Sigmoid colon (tissue), 4 donors: ENCODE data around the gene OTOA.

Source experiments
- CTCF ChIP-seq, 4 experiments: fragments of 450-650 bp in 3 of 4; fragments of 200-600 bp in 1 of 4; IDR thresholded peaks; one replicate each; pipeline ENCODE4 v1.5.1; 2016 to 2019; ENCODE audit warnings: antibody characterized with exemption in 4 of 4, mild to moderate bottlenecking in 3 of 4, moderate library complexity in 2 of 4
- EP300 ChIP-seq, 4 donors: sonication (generic); formaldehyde crosslinking; IDR thresholded peaks; one replicate each; pipeline ENCODE4 v1.6.1; 2017; ENCODE audit warnings: antibody characterized with exemption in 4 of 4
- POLR2A ChIP-seq, 2 donors: fragments of 450-650 bp; IDR thresholded peaks; one replicate each; pipeline ENCODE4 v1.6.1; 2016; ENCODE audit warnings: antibody characterized with exemption in 2 of 2, mild to moderate bottlenecking in 2 of 2, moderate library complexity in 2 of 2
- POLR2AphosphoS5 ChIP-seq, 4 donors: sonication (generic); formaldehyde crosslinking; IDR thresholded peaks; one replicate each; pipeline ENCODE4 v1.6.1; 2017; ENCODE audit warnings: antibody characterized with exemption in 4 of 4

- TF ChIP-seq CTCF (IDR thresholded peaks at IDR 0.05): no peak
- TF ChIP-seq POLR2A (IDR thresholded peaks at IDR 0.05): no peak
- no peak for TF ChIP-seq EP300 (IDR thresholded peaks at IDR 0.05)
- TF ChIP-seq POLR2AphosphoS5 (IDR thresholded peaks at IDR 0.05): no peak
These were observed 34.6 kb downstream of the OTOA start for GRCh38 chr16:21698169-21699032.
